ENCODE results near the gene SEMA3A.

DNA sequence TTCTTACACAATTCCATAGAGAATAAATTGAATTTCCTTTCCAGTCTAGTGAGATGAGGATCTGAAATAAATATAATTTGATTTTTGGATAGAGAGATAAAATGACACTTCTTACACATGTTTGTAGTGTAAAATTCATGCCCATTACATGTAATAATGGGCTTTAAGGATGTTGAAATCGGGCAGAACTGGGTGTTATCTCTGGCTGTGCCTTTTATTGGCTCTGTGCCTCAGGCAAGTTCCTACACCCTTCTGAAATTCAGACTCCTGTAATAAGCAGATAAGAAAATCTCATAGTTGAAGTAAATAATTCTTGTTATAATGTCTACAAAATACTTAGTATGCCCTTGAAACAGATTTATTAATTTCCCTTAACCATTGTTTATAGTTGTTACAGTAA is 125.6 kb downstream of the SEMA3A start:
- TF ChIP-seq, protein P1, sequence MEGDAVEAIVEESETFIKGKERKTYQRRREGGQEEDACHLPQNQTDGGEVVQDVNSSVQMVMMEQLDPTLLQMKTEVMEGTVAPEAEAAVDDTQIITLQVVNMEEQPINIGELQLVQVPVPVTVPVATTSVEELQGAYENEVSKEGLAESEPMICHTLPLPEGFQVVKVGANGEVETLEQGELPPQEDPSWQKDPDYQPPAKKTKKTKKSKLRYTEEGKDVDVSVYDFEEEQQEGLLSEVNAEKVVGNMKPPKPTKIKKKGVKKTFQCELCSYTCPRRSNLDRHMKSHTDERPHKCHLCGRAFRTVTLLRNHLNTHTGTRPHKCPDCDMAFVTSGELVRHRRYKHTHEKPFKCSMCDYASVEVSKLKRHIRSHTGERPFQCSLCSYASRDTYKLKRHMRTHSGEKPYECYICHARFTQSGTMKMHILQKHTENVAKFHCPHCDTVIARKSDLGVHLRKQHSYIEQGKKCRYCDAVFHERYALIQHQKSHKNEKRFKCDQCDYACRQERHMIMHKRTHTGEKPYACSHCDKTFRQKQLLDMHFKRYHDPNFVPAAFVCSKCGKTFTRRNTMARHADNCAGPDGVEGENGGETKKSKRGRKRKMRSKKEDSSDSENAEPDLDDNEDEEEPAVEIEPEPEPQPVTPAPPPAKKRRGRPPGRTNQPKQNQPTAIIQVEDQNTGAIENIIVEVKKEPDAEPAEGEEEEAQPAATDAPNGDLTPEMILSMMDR (IDR thresholded peaks at IDR 0.05) = no peak
- no peak for TF ChIP-seq POLR2A (IDR thresholded peaks at IDR 0.05)
